NCI-H2107 (cell line): ENCODE results near the gene KCNA2.

Experiments used
- DNase-seq: peaks from one replicate; lab custom pipeline; 2025; lab: John Stamatoyannopoulos, UW

KCNA2 gene

GRCh38 chr1:110628323-110629105 is 22.4 kb upstream of the KCNA2 start:
- DNase-seq: no peak

GRCh38 chr1:110627764-110628163 is 21.6 kb upstream of the KCNA2 start:
- DNase-seq: no peak

DNA sequence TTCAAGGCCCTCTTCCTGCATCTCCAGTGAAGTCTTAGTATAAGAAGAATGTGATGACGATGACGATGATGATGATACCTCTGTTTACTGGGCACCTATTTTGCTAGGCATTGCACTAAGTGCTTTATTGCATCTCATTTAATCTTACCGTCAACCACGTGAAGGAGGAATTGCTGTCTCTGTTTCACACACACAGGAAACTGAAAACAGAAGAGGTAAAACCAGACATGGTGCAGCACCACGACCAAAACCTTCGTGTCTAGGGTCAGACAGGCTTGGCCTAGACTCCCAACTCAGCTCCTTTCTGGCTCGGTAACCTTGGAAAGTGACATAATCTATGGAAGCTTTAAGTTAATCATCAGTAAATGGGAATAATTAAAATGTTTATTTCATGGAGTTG is 20.7 kb upstream of the KCNA2 start:
- DNase-seq: no peak

GRCh38 chr1:110620686-110621085 is 14.5 kb upstream of the KCNA2 start:
- no peak for DNase-seq

DNA sequence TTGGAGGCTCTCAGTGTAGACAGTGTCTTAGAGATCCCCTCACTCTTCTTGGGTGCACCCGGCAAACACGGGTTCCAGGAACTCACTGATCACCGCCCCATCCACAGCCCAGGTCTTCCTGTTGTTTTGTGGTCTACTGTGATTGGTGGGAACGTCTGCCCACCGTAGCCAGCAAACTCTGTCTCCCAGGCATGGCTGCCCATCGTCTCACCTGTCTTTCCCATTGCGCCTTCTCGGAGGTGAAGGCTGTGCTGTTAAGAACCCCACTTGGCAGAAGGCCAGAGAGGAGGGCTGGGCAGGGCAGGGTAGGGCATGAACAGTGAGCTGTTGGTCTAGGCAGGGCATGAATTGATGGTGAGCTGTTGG is 14.1 kb upstream of the KCNA2 start:
- DNase-seq: no peak

- DNase-seq: peak; percentile 90
Observed at GRCh38 chr1:110619412-110620249, 13.5 kb upstream of the KCNA2 start.

- no peak for DNase-seq
Observed at GRCh38 chr1:110618668-110619067, 12.5 kb upstream of the KCNA2 start.

- no peak for DNase-seq
Observed at GRCh38 chr1:110617589-110617988, 11.4 kb upstream of the KCNA2 start.

DNA sequence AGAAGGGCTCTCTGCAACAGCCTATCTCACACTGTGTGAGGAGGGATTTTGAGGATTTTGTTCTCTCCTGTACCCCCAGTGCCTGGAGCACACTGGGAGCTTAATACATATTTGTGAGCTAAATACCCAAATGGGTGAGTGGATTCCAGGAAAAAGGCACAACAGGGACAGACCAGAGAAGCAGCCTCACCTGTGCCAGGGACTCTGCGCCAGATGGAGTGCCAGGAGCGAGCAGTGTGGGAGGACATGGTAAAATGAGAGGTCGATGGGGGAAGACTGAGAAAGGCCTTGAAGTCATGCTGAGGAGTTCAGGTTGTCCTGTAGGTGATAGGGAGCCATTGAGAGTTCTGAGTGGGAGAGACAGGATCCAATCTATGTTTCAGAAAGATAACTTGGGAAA is 11.0 kb upstream of the KCNA2 start:
- no peak for DNase-seq

GRCh38 chr1:110616587-110616986 is 10.4 kb upstream of the KCNA2 start:
- peak; percentile 80 for DNase-seq

DNA sequence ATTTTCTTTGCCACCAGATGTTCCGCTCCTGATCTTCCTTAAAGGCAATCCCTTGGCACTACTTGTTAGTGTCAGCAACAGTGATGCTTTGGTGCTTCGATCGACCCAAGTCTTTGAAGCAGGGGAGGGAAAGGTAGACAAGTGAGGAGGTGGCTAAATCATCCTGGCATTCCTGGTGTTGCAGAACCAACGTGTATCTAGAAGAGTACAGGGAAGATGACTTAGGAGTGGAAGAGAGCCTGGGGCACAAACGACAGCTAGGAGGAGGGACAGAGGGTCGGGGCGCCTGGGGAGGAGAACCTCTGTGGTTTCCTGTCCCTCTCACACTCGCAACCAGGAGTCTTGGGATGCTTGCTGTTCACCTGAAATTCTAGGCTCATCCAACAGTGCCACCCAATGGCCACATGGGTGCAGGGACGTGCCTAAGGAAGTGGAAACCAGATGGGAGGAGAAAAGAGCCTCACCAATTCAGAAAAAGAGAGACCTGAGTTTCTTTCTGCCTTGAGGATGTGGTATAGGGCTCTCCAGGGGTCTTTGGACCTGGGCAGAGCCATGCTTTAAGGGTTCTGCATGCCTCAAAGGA is 9.5 kb upstream of the KCNA2 start:
- DNase-seq: peak; percentile 81

- DNase-seq: peak; percentile 27
Observed at GRCh38 chr1:110612060-110612745, 6.0 kb upstream of the KCNA2 start.

- no peak for DNase-seq
Observed at GRCh38 chr1:110610696-110611286, 4.6 kb upstream of the KCNA2 start.

GRCh38 chr1:110610084-110610483 is 3.9 kb upstream of the KCNA2 start:
- DNase-seq: no peak

DNA sequence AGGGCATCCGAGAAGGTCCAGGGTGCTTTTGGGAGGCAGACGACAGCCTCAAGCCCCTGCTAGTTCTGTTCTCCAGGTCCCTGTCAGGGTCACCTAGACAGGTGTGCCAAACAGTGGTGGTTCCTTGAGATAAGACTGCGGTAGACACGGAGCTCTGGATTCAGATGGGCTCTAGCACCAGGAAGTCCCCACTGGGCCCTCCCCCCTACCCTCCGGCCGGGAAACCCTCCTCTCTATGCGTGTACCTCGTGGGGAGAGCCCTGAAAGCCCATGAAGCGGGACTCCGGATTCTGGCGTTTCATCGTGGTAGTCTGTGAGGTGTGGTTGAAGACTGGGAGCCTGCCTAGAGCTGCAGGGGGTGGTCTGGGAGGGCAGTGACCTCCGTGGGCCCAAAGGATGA is 2.1 kb upstream of the KCNA2 start:
- DNase-seq: no peak

DNA sequence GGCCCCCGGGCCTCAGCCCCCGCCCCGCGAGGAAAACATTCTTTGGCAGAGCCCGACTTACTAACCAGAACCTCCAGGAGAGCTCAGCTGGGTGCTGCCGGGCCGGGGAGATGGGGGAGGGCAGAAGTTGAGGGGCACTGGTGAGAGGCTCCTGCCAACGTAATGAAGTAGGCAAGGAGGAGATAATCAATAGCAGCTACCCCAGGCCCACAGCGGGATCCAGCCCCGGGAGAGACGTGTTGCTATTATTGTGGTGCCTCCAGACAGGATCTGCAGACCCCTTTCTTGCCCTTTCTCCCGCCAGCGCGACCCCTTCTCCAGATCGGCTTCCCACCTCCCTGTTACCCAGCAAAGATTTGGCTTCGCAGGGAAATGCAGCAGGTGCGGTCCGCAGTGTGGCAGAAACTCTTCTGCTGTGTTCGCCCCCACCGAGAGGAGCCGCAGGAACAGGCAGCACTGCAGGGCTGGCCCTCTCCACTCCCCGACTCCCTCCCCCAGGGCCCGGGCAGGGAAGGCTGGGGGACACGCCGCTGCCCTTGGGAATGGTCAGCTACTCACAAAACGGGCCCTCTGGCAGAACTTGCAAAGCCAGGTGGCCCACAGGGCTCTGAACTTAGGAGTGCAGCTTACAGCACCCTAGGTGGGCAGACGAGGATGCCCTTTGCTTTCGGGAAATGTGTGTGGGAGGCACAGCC is 1.5 kb upstream of the KCNA2 start:
- no peak for DNase-seq

- DNase-seq: no peak
Observed at GRCh38 chr1:110606657-110607535, 738 bp upstream of the KCNA2 start.

DNA sequence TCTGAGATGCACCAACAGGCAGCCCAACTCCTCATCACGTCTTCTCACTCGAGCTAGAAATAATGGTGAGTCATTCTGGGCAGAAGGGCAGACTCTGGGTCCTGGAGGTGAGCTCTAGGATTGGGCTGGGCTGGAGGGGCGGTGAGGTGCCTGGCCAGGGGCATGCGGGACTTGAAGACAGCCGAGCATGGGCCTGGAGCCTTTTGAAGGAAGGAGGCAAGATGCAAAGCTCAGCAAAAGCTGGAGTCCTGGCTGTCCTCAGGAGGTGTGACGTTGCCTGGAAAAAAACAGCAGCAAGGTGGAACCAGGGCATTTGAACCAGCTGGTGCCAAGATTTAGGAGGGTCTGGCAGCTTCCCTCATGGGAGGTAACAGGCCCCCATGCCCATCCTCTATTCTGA is 712 bp downstream of the KCNA2 start:
- no peak for DNase-seq

DNA sequence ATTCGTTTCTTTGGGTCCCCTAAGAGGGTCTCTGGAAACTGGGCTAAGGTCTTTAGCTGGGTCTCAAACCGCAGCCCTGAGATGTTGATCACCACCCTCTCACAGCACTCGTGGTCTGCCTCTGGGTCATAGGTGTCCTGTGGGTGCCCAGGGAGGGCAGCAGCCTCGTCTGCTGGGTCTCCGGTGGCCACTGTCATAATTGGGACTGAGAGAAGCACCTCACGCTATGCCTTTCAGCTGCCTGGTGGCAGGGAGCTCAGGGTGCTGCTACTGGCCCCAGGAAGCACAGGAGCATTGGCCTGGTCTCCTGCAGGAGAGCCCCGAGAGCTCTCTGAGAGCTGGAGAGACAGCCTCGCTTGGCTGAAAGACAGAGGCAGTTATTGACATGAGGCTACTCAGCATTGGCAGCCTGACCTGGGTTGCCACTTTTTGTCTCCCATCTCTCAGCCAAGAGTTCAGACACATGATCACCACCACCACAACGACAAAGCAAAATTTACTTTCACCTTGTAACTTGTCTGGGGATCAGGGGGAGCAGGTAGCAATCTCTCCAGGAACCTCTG is 1.5 kb downstream of the KCNA2 start:
- DNase-seq: no peak

GRCh38 chr1:110603058-110603457 is 3.1 kb downstream of the KCNA2 start:
- no peak for DNase-seq
